Measurements from ENCODE around the gene NFKB1. TPM values are rescaled to one million over a fixed set of nuclear protein-coding genes. Genes with fewer than 3 reads are reported as not detected.

NFKB1 gene
- total and polyA plus RNA-seq, 10 of the 15 experiments (the other 5 are each of a cell fraction or from before 2014, with no cell fraction given) = 8.7 to 110 (median 57.3) TPM

- in situ Hi-C loops (cut with MboI) (no loop called here), intact Hi-C loops (cut with micrococcal nuclease; ENCODE audit: unreplicated experiment) (loop anchor here (5.0 kb wide), 1 partner anchor 83 kb away; the partner anchor contains the start of gene NFKB1)
- WGBS (ENCODE audit: insufficient coverage, insufficient replicate concordance, low lambda C conversion rate, missing lambda C conversion rate) = 5% methylated on average over 2 of the region's 2 CpGs
- ChIA-PET CTCF (interaction anchor here (0.7 to 1.7 kb wide), 8 partner anchors 11 to 506 kb away, joined by 3 to 5 read pairs (median 4); no protein-coding TSS in a partner anchor), RAD21 (ENCODE audit: unreplicated experiment) (interaction anchor here (1.0 to 4.8 kb wide), 4 partner anchors 39 to 155 kb away, joined by 3 to 20 read pairs (median 12); partner anchors contain the start of gene NFKB1), POLR2A (interaction anchor here (0.7 to 2.4 kb wide), 5 partner anchors 11 to 49 kb away, joined by 3 to 10 read pairs (median 4); no protein-coding TSS in a partner anchor), SMC1A (ENCODE audit: uncharacterized antibody, unreplicated experiment) (interaction anchor here (0.7 to 3.2 kb wide), 17 partner anchors 8 to 116 kb away, joined by 3 to 23 read pairs (median 4); partner anchors contain the start of gene NFKB1)
- BruUV-seq (replicated peaks) = no TSS peak
- no peaks in the 10 kb centered on the region; the same call in 2 of the 3 replicates for H3K9me3 ChIP-seq (replicated peaks; ENCODE audit: control insufficient read depth, insufficient read depth, low read length)
- H3K9ac ChIP-seq (ENCODE audit: control insufficient read depth, insufficient read depth, low read length) = no peak overlapping the region
- no peak for FAIRE-seq
- TF ChIP-seq HDGF (IDR thresholded peaks at IDR 0.05) (no peak), JUNB (IDR thresholded peaks at IDR 0.05) (peak; percentile 80), ATF7 (IDR thresholded peaks at IDR 0.05; ENCODE audit: low read depth) (no peak), RUNX3 (IDR thresholded peaks at IDR 0.05; ENCODE audit: low read length) (peak; percentile 34; the same call in 1 of the 2 replicates), SRF (IDR thresholded peaks at IDR 0.05; ENCODE audit: low read depth in 2 of 2, low read length in 2 of 2) (no peak), ZNF622 (IDR thresholded peaks at IDR 0.05) (no peak), MTA2 (IDR thresholded peaks at IDR 0.05; ENCODE audit: low read depth) (no peak), CHD2 (IDR thresholded peaks at IDR 0.05; ENCODE audit: borderline replicate concordance, low read depth, low read length) (no peak), RELA (IDR thresholded peaks at IDR 0.05; ENCODE audit: borderline replicate concordance, partially characterized antibody) (no peak), GABPA (IDR thresholded peaks at IDR 0.05; ENCODE audit: low read depth) (no peak), MTA3 (IDR thresholded peaks at IDR 0.05; ENCODE audit: borderline replicate concordance, low read length) (0 out of 2 replicates have a peak, but pooled peaks have one; percentile 4), BHLHE40 (IDR thresholded peaks at IDR 0.05; ENCODE audit: borderline replicate concordance in 1 of 2, low read depth in 2 of 2, low read length in 1 of 2) (no peak), MXI1 (IDR thresholded peaks at IDR 0.05; ENCODE audit: low read depth, low read length) (no peak), BCL11A (IDR thresholded peaks at IDR 0.05; ENCODE audit: low read depth, low read length) (no peak), MEF2B (IDR thresholded peaks at IDR 0.05; ENCODE audit: partially characterized antibody, poor library complexity, severe bottlenecking) (no peak), ASH2L (IDR thresholded peaks at IDR 0.05; ENCODE audit: borderline replicate concordance, low read depth) (no peak), FOXM1 (IDR thresholded peaks at IDR 0.05; ENCODE audit: low read depth, low read length) (peak; percentile 36), IRF4 (IDR thresholded peaks at IDR 0.05; ENCODE audit: low read depth, low read length) (peak; percentile 62), CBFB (IDR thresholded peaks at IDR 0.05; ENCODE audit: low read depth) (no peak)
- TF ChIP-seq, protein P1, sequence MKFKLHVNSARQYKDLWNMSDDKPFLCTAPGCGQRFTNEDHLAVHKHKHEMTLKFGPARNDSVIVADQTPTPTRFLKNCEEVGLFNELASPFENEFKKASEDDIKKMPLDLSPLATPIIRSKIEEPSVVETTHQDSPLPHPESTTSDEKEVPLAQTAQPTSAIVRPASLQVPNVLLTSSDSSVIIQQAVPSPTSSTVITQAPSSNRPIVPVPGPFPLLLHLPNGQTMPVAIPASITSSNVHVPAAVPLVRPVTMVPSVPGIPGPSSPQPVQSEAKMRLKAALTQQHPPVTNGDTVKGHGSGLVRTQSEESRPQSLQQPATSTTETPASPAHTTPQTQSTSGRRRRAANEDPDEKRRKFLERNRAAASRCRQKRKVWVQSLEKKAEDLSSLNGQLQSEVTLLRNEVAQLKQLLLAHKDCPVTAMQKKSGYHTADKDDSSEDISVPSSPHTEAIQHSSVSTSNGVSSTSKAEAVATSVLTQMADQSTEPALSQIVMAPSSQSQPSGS (IDR thresholded peaks at IDR 0.05; ENCODE audit: low read length) = peak; percentile 41
- peak overlapping the region; percentile 77; the same call in 1 of the 2 replicates for H3K27ac ChIP-seq (ENCODE audit: control insufficient read depth, insufficient read depth)
- peak; percentile 60 for ATAC-seq
- no peaks in the 10 kb centered on the region; the same call in 1 of the 2 replicates for H3K79me2 ChIP-seq (ENCODE audit: control insufficient read depth, insufficient read depth, low read length)
- H2AFZ ChIP-seq (ENCODE audit: control insufficient read depth, low read depth, low read length) = no peak overlapping the region
- no peak for DNase-seq (ENCODE audit: low read depth, low spot score)
- H3K36me3 ChIP-seq (ENCODE audit: control insufficient read depth in 2 of 2, insufficient read depth in 2 of 2, low read length in 1 of 2) = peaks cover 4 to 39% of the 10 kb centered on the region in 2 experiments
- peaks cover 26% of the 10 kb centered on the region for H3K4me1 ChIP-seq (ENCODE audit: control insufficient read depth, insufficient read depth, low read length)
- no peak overlapping the region for H3K4me3 ChIP-seq
- no peaks in the 10 kb centered on the region for H3K27me3 ChIP-seq (replicated peaks in 1 of 2; ENCODE audit: control insufficient read depth in 2 of 2, insufficient read depth in 2 of 2, low read length in 1 of 2)
- no peak overlapping the region for H3K4me2 ChIP-seq (ENCODE audit: control insufficient read depth, insufficient read depth)
- H4K20me1 ChIP-seq (ENCODE audit: control insufficient read depth, insufficient read depth) = no peaks in the 10 kb centered on the region
Measured at GRCh38 chr4:102585329-102585728, 84.2 kb downstream of the NFKB1 start.
